HAP-1 (cell line): Measurements from ENCODE around the gene DDX51.

Experiments
- DNase-seq, 2 experiments: peaks; one replicate each; pipeline ENCODE4 v3.0.0-alpha.2; 2016 to 2020; ENCODE audit warnings: low spot score in 2 of 2
- H3K27me3 ChIP-seq: fragments of 250-450 bp; sonication (Bioruptor Pico); 2 replicates; pipeline ENCODE4 v1.5.1; 2020; ENCODE audit warnings: low read depth, mild to moderate bottlenecking, moderate library complexity
- H3K36me3 ChIP-seq: fragments of 250-450 bp; sonication (Bioruptor Pico); replicated peaks from 2 replicates; pipeline ENCODE4 v1.5.1; 2020; ENCODE audit warnings: mild to moderate bottlenecking
- H3K4me1 ChIP-seq: fragments of 250-450 bp; sonication (Bioruptor Pico); 2 replicates; pipeline ENCODE4 v1.5.1; 2020; ENCODE audit warnings: mild to moderate bottlenecking
- H3K4me3 ChIP-seq: fragments of 250-450 bp; sonication (Bioruptor Pico); 2 replicates; pipeline ENCODE4 v1.5.1; 2020; ENCODE audit warnings: mild to moderate bottlenecking, moderate library complexity
- H3K9me3 ChIP-seq: fragments of 250-450 bp; sonication (Bioruptor Pico); 2 replicates; pipeline ENCODE4 v1.5.1; 2020; ENCODE audit warnings: mild to moderate bottlenecking, moderate library complexity
- in situ Hi-C: fragments of 300-500 bp; cut with MboI; formaldehyde crosslinking; loops from 3 replicates; pipeline ENCODE4 v1.14.3; 2020; ENCODE audit warnings: low sequenced_read_pairs, inconsistent platforms, mixed read lengths

The DDX51 gene

DNA sequence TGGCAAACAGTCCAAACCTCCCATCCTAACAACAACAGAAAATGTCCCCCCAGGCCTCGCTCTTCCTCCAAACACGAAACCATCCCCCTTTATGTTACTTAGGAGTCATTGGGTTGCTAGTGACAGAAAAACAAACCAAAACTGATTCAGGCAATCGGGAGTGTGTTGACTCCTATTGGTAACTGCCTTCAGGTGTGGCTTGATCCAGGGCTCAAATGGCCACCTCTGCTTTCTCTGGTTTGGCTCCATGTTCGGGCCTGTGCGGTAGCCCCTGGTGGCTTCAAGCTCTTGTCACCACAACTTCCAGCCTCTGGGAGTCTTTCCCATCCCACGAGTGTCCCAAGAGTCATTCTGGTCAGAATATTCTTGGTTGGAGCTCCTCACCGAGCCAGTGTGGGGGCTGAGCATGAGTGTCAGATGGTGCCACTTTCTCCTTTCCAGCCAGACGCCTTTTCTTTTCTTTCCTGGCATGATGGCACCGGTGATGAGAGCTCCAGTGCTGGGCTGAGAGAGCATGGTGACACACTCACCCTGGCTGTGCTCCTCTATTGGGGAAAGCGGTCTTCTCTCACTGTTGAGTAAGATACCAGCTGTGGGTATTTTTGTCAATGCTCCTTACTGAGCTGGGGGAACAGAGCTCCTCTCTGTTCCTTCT, 38.7 kb upstream of the DDX51 start:
- Histone ChIP-seq H3K9me3 (no peaks in the 10 kb centered on the region), H3K4me1 (no peaks in the 10 kb centered on the region), H3K36me3 (no peaks in the 10 kb centered on the region), H3K4me3 (no peak overlapping the region), H3K27me3 (peaks cover 27% of the 10 kb centered on the region)
- no peak for DNase-seq
- in situ Hi-C loops = no loop called here

DNA sequence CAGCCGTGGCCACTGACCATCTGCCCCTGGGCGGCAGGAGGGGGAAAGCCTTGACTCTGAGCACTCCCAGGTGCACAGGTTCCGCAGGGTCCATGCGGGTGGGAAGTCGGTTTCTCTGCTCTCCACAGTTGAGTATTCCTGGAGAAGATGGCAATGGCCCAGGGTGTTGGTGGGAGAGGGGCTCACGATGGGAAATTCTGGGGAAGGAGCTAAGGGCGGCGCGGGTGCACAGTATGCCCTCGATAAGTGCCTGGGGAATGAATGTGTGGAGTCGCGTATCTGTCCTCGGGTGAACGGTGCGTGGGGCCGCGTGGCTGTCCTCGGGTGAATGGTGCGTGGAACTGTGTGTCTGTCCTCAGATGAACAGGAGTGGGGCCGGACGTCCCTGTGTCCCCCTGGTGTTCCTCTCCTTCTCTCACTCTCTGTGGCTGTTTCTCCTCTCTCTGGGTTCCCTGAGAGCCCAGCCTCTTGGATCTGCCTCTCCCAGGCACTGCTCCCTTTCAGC, 38.1 kb upstream of the DDX51 start:
- in situ Hi-C loops = no loop called here
- no peaks in the 10 kb centered on the region for H3K4me1 ChIP-seq
- H3K4me3 ChIP-seq = no peak overlapping the region
- no peak for DNase-seq
- no peaks in the 10 kb centered on the region for H3K9me3 ChIP-seq
- no peaks in the 10 kb centered on the region for H3K36me3 ChIP-seq
- peaks cover 28% of the 10 kb centered on the region for H3K27me3 ChIP-seq

- Histone ChIP-seq H3K36me3 (no peaks in the 10 kb centered on the region), H3K27me3 (peaks cover 30% of the 10 kb centered on the region), H3K9me3 (no peaks in the 10 kb centered on the region), H3K4me1 (no peaks in the 10 kb centered on the region), H3K4me3 (no peak overlapping the region)
- no peak for DNase-seq
- in situ Hi-C loops = no loop called here
These were observed 37.6 kb upstream of the DDX51 start for GRCh38 chr12:132181570-132182200.

DNA sequence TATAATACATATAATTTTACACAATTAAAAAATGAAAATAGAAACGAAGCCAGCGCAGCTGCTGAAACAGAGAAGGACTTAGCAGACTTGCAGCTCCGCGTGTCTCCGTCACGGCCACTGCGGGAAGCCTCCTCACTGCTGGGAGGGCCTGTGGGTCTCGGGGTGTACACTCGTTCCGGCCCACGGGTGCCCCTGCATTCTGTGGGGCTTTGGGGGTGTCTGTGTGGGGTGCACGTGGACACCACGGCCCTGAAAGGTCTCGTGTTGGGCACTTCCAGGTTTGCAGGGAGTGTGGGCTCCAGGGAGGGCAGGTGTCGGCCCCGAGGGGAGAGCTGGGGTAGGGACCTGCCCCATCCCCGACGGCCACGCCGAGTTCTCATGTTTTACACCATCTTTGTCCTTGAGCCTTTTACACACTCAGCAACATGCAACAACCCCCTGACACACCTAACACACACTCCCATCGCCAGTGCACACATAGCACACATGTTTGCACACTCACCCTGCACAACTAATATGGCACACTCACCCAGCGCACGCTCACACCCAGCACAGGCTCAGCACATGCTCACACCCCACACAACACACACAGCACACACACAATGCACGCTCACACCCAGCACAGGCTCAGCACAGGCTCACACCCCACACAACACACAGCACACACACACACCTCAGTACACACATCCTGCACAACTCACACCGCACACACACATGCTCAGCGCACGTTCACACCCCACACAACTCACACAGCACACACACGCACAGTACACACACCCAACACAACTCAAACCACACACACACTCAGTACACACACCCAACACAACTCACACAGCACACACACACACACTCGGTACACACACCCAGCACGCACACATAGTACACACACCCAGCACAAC, 36.8 kb upstream of the DDX51 start:
- peaks cover 30% of the 10 kb centered on the region for H3K27me3 ChIP-seq
- in situ Hi-C loops = no loop called here
- no peaks in the 10 kb centered on the region for H3K9me3 ChIP-seq
- DNase-seq = no peak
- H3K4me3 ChIP-seq = no peak overlapping the region
- H3K4me1 ChIP-seq = no peaks in the 10 kb centered on the region
- no peaks in the 10 kb centered on the region for H3K36me3 ChIP-seq

DNA sequence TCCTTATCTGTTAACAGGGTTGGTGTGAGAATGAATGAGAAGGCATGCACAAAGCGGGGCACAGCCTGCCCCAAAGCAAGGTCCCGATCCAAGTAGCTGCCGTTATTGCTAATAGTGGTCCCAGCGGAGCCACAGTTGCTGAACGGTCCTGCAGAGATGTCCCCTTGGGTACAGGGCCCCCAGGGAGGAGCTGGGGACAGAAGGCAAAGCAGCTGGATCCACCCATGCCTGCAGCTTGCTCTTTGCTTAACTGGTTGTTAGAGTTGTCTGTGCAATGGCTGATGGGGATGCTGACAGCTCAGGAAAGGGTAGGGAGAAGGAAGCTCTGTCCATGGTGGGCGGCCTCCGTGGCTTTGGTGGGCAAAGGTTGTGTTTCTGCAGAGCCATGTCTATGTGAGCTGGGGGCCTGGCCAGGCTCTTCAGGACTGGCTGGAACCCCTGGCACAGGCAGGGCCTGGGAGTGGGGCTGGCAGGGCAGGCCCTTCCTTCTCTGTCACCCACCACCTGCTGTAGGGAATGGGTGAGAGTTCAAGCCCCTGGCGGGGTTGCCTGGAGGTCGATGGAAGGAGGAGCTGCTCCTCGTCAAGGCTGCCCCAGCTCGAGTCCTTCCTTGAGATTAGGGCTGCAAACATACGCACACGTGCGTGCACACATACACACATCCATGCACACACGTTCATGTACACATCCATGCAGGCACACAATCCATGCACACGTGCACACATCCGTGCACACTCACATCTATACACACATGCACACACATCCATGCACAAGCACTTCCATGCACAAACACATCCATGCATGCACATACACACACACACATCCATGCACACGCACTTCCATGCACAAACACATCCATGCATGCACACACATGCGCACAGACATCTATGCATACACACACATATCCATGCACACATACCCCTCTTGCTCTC, 35.6 kb upstream of the DDX51 start:
- Histone ChIP-seq H3K27me3 (peaks cover 30% of the 10 kb centered on the region), H3K9me3 (no peaks in the 10 kb centered on the region), H3K36me3 (no peaks in the 10 kb centered on the region), H3K4me3 (no peak overlapping the region), H3K4me1 (no peaks in the 10 kb centered on the region)
- in situ Hi-C loops = no loop called here
- DNase-seq = no peak

GRCh38 chr12:132178801-132179401, 34.8 kb upstream of the DDX51 start:
- H3K27me3 ChIP-seq = peaks cover 30% of the 10 kb centered on the region
- no peaks in the 10 kb centered on the region for H3K36me3 ChIP-seq
- H3K4me1 ChIP-seq = no peaks in the 10 kb centered on the region
- no peaks in the 10 kb centered on the region for H3K9me3 ChIP-seq
- DNase-seq = no peak
- in situ Hi-C loops = no loop called here
- H3K4me3 ChIP-seq = no peak overlapping the region

GRCh38 chr12:132178316-132178715, 34.2 kb upstream of the DDX51 start:
- Histone ChIP-seq H3K36me3 (no peaks in the 10 kb centered on the region), H3K4me3 (no peak overlapping the region), H3K9me3 (no peaks in the 10 kb centered on the region), H3K4me1 (no peaks in the 10 kb centered on the region), H3K27me3 (peaks cover 27% of the 10 kb centered on the region)
- no peak for DNase-seq
- in situ Hi-C loops = no loop called here

GRCh38 chr12:132176920-132177551, 32.9 kb upstream of the DDX51 start:
- Histone ChIP-seq H3K9me3 (no peaks in the 10 kb centered on the region), H3K4me1 (no peaks in the 10 kb centered on the region), H3K36me3 (no peaks in the 10 kb centered on the region), H3K27me3 (peaks cover 36% of the 10 kb centered on the region), H3K4me3 (no peak overlapping the region)
- in situ Hi-C loops = no loop called here
- no peak for DNase-seq

DNA sequence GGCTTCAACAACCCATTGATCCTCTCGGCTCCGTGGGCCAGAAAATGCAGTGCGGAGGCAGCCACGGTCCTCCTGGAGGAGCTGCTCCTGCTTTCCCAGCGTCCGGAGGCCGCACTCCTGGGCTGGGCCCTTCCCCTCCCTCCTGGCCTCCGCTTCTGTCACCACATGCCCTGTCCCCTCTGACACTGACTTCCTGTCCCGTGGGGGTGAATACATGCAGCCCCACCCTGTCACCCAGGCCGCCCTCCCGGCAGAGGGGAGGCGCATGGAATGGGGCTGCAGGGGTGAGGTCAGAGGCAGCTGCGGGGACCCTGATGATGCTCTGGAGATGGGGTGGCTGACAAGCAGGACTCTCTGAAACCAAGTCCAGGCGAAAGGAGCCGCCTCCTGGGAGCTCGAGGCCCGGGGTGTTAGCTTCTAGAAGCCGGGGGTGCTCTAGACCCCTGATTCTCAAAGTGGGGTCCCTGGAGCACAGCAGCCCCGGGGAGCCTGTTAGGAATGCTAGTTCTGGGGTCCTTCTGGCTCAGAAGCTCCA, 32.3 kb upstream of the DDX51 start:
- Histone ChIP-seq H3K4me1 (no peaks in the 10 kb centered on the region), H3K27me3 (peaks cover 36% of the 10 kb centered on the region), H3K36me3 (no peaks in the 10 kb centered on the region), H3K4me3 (no peak overlapping the region), H3K9me3 (no peaks in the 10 kb centered on the region)
- no peak for DNase-seq
- in situ Hi-C loops = no loop called here

DNA sequence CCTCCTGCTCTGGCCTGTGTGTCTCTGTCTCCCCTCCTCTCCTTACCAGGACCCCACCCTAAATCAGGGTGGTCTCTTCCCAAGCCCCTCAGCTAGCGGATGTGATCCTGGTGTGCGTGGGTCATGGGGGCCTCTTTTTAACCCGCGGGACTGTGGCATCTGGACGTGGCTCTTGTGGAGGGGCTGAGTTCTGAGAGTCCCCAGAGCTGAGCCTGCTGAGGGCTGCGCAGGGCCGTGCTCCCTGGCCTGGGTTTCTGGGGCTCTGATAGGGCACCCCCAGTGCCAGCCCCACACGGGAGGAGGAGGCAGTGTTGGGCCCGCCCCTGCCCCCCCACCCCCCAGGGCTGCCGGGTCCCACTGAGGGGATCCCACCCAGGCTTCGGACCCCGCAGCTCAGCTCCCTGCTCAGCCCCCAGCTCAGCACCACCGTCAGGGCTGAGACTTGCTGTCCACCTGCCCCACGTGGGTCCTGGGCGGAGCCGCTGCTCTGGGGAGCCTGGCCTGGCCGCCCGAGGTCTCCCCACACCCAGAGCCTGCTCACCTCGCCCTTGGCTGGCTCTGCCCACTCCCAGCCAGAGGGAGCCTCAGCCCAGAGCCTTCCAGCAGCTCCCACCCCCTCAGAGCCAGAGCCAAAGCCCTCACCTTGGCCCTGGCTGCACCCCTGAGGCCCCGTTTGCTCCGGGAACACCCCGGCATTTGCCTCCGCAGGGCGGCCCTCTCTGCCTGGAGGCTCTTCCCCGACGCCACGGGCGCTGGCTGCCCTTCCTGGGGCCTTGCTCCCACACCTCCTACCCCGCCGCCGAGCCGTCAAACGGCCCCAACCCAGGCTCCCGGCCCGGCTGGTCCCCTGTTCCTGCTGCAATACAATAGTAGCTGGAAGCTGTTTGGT, 31.6 kb upstream of the DDX51 start:
- Histone ChIP-seq H3K27me3 (peaks cover 36% of the 10 kb centered on the region), H3K9me3 (no peaks in the 10 kb centered on the region), H3K36me3 (no peaks in the 10 kb centered on the region), H3K4me1 (no peaks in the 10 kb centered on the region), H3K4me3 (no peak overlapping the region)
- DNase-seq = no peak
- in situ Hi-C loops = no loop called here

DNA sequence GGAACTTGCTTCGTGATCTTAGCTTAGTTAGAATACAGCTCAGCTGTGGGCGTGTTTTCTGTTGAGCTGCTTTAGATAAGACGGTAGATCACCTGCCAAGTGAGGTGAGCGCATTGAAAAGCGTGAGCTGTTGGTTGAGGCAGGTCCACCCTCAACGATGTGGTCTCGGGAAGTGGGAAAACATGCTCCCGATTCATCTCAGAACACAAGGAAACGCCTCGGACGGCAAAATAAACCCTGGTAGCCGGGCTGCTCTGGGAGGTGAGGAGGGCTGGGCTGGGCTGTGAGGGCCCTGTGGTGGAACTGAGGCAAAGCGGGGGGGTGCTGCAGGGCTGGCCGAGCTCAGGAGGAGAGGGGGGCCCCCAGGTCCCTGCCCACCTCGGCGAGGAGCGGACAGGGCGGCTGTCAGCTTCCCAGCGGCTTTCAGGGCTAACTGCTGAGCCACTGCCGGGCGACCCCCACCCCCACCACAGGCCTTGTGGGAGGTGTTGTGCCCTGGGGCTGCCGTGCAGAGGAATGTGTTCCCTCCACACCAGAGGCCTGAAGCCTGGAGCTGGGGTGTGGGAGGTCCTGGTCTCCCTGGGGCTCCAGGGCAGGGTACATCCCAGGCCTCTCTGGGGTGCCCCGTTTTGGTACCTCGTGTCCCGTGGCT, 30.8 kb upstream of the DDX51 start:
- peaks cover 35% of the 10 kb centered on the region for H3K27me3 ChIP-seq
- in situ Hi-C loops = loop anchor here (25.0 kb wide), 1 partner anchor 387 kb away; no protein-coding TSS in a partner anchor
- no peaks in the 10 kb centered on the region for H3K36me3 ChIP-seq
- H3K9me3 ChIP-seq = no peaks in the 10 kb centered on the region
- no peak for DNase-seq
- no peaks in the 10 kb centered on the region for H3K4me1 ChIP-seq
- H3K4me3 ChIP-seq = no peak overlapping the region
